ENCODE results near the gene FMNL2.

Gene FMNL2

DNA sequence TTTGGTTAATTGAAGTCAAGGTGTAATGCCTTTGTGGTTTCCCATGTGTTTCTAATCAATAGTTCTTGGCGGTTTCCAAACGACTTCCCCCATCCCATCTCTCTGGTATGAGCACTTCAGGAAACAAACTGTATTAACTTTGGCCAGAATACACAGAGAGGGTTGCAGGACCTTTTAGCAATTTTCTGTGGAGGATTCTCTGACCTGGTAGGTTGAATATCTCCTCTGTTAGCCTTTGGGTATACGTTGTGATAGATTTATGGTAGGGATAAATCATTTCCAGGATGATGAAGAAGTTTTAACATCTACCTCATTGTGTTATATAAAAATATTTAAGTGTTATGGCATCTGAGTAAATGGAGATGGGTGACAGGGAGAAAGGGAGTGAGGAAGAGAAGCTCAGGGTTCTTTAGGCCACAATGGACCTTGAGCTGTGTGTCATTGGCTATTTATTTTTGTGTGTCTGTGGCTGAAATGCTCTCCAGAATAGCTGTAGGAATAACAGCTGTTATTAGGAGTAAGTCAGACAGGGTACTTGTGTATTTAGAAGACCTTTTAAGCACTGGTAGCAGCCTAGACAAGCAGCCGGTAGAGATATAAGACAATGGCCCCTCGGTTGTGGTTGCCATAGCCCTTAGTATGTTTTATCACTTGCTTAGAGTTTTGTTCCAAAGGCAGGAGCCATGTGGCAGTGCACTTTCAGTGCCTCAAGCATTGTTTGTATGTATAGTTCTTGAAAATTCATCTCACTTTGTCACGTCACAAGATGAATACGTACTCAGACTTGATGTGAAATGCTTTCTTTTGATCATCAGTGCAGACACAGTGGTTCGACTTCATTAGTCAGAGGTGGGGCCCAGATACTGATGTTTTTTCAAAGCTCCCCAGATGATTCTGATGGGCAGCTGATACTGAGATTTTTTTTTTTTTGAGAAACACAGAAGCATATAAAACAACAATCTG, 91.1 kb downstream of the FMNL2 start:
- TF ChIP-seq POLR2A (IDR thresholded peaks at IDR 0.05; ENCODE audit: low read depth, low read length) (no peak), SPI1 (IDR thresholded peaks at IDR 0.05; ENCODE audit: low read depth, low read length) (no peak), TAF1 (IDR thresholded peaks at IDR 0.05; ENCODE audit: low read depth, low read length) (no peak), PAX5 (IDR thresholded peaks at IDR 0.05; ENCODE audit: insufficient read depth, low read length, severe bottlenecking) (no peak), POU2F2 (IDR thresholded peaks at IDR 0.05; ENCODE audit: low read depth, low read length) (no peak), POLR2AphosphoS5 (IDR thresholded peaks at IDR 0.05; ENCODE audit: low read depth, low read length) (no peak)
- FAIRE-seq = peak; percentile 9
- DNase-seq (ENCODE audit: insufficient read length, low spot score) = no peak

GRCh38 chr2:152426801-152427200, 91.8 kb downstream of the FMNL2 start:
- FAIRE-seq (no peak), DNase-seq (ENCODE audit: insufficient read length, low spot score) (no peak)
- TF ChIP-seq POLR2AphosphoS5 (IDR thresholded peaks at IDR 0.05; ENCODE audit: low read depth, low read length) (no peak), TAF1 (IDR thresholded peaks at IDR 0.05; ENCODE audit: low read depth, low read length) (no peak), PAX5 (IDR thresholded peaks at IDR 0.05; ENCODE audit: insufficient read depth, low read length, severe bottlenecking) (no peak), POLR2A (IDR thresholded peaks at IDR 0.05; ENCODE audit: low read depth, low read length) (no peak), SPI1 (IDR thresholded peaks at IDR 0.05; ENCODE audit: low read depth, low read length) (no peak), POU2F2 (IDR thresholded peaks at IDR 0.05; ENCODE audit: low read depth, low read length) (no peak)

DNA sequence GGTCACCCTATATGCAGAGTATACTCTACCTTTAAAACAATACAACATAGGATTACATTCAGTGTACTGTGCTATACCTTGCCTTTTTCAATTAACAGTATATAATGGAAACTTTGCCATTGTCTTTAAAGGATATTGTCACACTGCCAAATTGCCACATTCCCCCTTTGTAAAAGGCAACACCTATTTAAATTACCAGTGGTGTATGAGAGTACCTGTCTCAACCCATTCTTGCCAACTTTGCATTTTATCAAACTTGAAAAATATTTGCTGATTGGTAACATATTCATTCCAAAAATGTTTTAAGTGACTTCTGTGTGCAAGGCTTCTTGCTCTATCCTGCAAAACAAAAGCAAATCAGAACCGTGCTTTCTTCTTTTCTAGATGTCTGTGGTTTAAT, 92.9 kb downstream of the FMNL2 start:
- no peak for TF ChIP-seq PAX5 (IDR thresholded peaks at IDR 0.05; ENCODE audit: insufficient read depth, low read length, severe bottlenecking)
- no peak for TF ChIP-seq POLR2AphosphoS5 (IDR thresholded peaks at IDR 0.05; ENCODE audit: low read depth, low read length)
- TF ChIP-seq TAF1 (IDR thresholded peaks at IDR 0.05; ENCODE audit: low read depth, low read length) = no peak
- TF ChIP-seq POLR2A (IDR thresholded peaks at IDR 0.05; ENCODE audit: low read depth, low read length) = no peak
- no peak for TF ChIP-seq POU2F2 (IDR thresholded peaks at IDR 0.05; ENCODE audit: low read depth, low read length)
- no peak for TF ChIP-seq SPI1 (IDR thresholded peaks at IDR 0.05; ENCODE audit: low read depth, low read length)
- DNase-seq (ENCODE audit: insufficient read length, low spot score) (no peak), FAIRE-seq (no peak)

DNA sequence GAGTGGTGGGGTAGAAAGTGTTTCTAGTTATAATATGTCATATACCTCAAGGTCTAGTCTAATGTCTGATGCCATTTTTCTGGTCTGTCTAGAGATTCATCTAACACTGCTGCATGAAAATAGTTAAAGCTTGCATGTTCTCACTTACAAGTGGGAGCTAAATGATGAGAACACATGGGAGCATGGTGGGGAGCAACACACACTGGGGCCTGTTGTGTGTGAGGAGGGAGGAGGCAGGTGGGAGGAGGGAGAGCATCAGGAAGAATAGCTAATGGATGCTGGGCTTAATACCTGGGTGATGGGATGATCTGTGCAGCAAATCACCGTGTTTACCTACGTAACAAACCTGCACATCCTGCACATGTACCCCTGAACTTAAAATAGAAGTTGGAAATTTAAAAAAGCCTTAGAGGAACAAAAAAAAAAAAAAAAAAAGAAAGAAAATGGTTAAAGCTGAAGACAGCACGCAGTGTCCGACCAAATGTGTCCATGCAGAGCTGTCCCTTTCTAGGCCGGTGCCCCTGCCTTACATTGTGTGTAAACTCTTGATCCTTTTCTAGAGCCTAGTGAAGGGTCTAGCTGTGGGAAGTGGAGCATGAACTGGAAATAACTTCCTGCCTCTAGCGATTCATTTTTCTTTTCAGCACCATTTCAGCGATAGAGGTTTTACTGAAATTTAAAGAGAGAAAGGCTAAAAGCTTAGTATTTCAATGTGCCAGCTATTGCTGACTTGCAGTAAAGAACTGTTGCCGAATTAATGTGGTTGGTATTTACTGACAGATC, 94.0 kb downstream of the FMNL2 start:
- no peak for FAIRE-seq
- DNase-seq (ENCODE audit: insufficient read length, low spot score) = no peak
- no peak for TF ChIP-seq PAX5 (IDR thresholded peaks at IDR 0.05; ENCODE audit: insufficient read depth, low read length, severe bottlenecking)
- TF ChIP-seq SPI1 (IDR thresholded peaks at IDR 0.05; ENCODE audit: low read depth, low read length) = no peak
- TF ChIP-seq POLR2A (IDR thresholded peaks at IDR 0.05; ENCODE audit: low read depth, low read length) = no peak
- no peak for TF ChIP-seq POLR2AphosphoS5 (IDR thresholded peaks at IDR 0.05; ENCODE audit: low read depth, low read length)
- no peak for TF ChIP-seq POU2F2 (IDR thresholded peaks at IDR 0.05; ENCODE audit: low read depth, low read length)
- no peak for TF ChIP-seq TAF1 (IDR thresholded peaks at IDR 0.05; ENCODE audit: low read depth, low read length)

DNA sequence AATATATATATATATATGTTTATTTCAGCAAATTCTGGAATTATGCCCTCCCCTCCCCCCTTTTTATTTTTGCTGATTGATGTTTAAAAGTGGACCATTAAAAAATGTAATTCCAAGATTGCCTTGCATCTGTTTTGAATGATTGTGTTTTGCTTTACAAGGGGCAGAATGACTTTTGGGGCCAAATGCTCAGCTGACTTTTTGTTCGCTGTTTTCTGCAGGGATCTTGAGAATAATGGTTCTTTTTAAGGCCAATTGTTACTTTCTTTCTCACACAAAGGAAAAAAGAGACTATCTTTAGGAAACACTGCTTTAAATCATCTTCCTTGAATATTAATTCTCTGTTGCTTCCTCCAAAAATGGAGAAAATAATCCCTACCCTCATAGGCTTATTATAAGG, 95.9 kb downstream of the FMNL2 start:
- no peak for FAIRE-seq
- DNase-seq (ENCODE audit: insufficient read length, low spot score) = no peak
- TF ChIP-seq TAF1 (IDR thresholded peaks at IDR 0.05; ENCODE audit: low read depth, low read length) (no peak), POLR2A (IDR thresholded peaks at IDR 0.05; ENCODE audit: low read depth, low read length) (no peak), POLR2AphosphoS5 (IDR thresholded peaks at IDR 0.05; ENCODE audit: low read depth, low read length) (no peak), POU2F2 (IDR thresholded peaks at IDR 0.05; ENCODE audit: low read depth, low read length) (no peak), PAX5 (IDR thresholded peaks at IDR 0.05; ENCODE audit: insufficient read depth, low read length, severe bottlenecking) (no peak), SPI1 (IDR thresholded peaks at IDR 0.05; ENCODE audit: low read depth, low read length) (no peak)

DNA sequence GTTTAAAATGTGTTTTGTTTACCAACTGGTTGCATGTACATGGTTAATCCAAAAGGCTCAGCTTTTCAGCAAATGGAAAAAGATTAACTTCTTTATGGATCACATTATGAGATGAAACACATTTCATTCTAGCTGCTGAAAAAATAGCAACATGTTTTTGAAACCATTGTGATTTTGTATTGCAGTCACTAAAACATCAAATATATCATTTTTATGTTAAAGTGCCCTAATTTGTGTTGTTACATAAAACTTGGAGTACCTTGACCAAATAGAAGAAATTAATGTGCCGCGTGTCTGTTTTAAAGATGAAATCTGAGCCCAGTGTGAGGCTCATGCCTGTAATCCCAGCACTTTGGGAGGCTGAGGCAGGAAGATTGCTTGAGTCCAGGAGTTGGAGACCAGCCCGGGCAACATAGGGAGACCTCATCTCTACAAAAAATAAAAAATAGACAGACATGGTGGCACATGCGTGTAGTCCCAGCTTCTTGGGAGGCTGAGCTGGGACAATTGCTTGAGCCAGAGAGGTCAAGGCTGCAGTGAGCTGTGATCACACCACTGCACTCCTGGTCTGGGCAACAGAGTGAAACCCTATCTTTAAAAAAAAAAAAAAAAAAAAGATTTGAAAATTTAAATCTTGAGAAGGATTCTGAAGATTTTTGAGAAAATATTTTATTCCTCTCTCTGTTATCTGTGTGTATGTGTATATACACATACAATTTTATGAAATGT, 96.6 kb downstream of the FMNL2 start:
- no peak for FAIRE-seq
- DNase-seq (ENCODE audit: insufficient read length, low spot score) = no peak

GRCh38 chr2:152432206-152432653, 97.3 kb downstream of the FMNL2 start:
- no peak for DNase-seq (ENCODE audit: insufficient read length, low spot score)
- FAIRE-seq = no peak
- TF ChIP-seq POLR2AphosphoS5 (IDR thresholded peaks at IDR 0.05; ENCODE audit: low read depth, low read length) = no peak
- no peak for TF ChIP-seq SPI1 (IDR thresholded peaks at IDR 0.05; ENCODE audit: low read depth, low read length)

More for the DNA sequence above, 96.6 kb downstream of the FMNL2 start:
- TF ChIP-seq PAX5 (IDR thresholded peaks at IDR 0.05; ENCODE audit: insufficient read depth, low read length, severe bottlenecking) = no peak

DNA sequence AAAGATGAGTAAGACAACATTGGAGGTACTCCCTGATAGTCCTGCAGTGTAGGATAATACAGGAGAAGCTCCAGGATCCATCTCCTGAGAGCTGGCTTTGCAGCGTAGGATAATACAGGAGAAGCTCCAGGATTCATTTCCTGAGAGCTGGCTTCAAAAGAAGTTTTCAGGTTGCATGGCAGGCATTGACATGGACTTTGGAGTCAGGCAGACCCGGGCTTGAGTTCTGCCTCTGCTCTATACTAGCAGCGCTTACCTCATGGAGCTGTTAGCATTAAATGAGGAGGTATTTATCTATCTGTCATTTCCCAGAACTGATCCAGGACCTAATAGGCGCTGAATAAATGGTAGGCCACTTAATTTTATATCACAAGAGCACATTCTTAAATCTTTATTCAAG, 97.8 kb downstream of the FMNL2 start:
- DNase-seq (ENCODE audit: insufficient read length, low spot score) (no peak), FAIRE-seq (no peak)
- no peak for TF ChIP-seq TAF1 (IDR thresholded peaks at IDR 0.05; ENCODE audit: low read depth, low read length)
- no peak for TF ChIP-seq POU2F2 (IDR thresholded peaks at IDR 0.05; ENCODE audit: low read depth, low read length)
- TF ChIP-seq PAX5 (IDR thresholded peaks at IDR 0.05; ENCODE audit: insufficient read depth, low read length, severe bottlenecking) = no peak
- TF ChIP-seq POLR2AphosphoS5 (IDR thresholded peaks at IDR 0.05; ENCODE audit: low read depth, low read length) = no peak
- TF ChIP-seq POLR2A (IDR thresholded peaks at IDR 0.05; ENCODE audit: low read depth, low read length) = no peak
- no peak for TF ChIP-seq SPI1 (IDR thresholded peaks at IDR 0.05; ENCODE audit: low read depth, low read length)

- no peak for FAIRE-seq
- TF ChIP-seq POLR2AphosphoS5 (IDR thresholded peaks at IDR 0.05; ENCODE audit: low read depth, low read length) = no peak
- TF ChIP-seq POLR2A (IDR thresholded peaks at IDR 0.05; ENCODE audit: low read depth, low read length) = no peak
- no peak for TF ChIP-seq PAX5 (IDR thresholded peaks at IDR 0.05; ENCODE audit: insufficient read depth, low read length, severe bottlenecking)
- TF ChIP-seq TAF1 (IDR thresholded peaks at IDR 0.05; ENCODE audit: low read depth, low read length) = no peak
- no peak for TF ChIP-seq POU2F2 (IDR thresholded peaks at IDR 0.05; ENCODE audit: low read depth, low read length)
- no peak for TF ChIP-seq SPI1 (IDR thresholded peaks at IDR 0.05; ENCODE audit: low read depth, low read length)
Measured at GRCh38 chr2:152433289-152433688, 98.3 kb downstream of the FMNL2 start.

More at GRCh38 chr2:152433289-152433688, 98.3 kb downstream of the FMNL2 start:
- DNase-seq (ENCODE audit: insufficient read length, low spot score) = no peak
